ENCODE measurements around the gene SH3BP5. TPM values are rescaled to one million over a fixed set of nuclear protein-coding genes. Genes with fewer than 3 reads are reported as not detected.

Gene SH3BP5
- total and polyA plus RNA-seq, 2 experiments from 2014 or later: 15.9 to 16.3 TPM

- Histone ChIP-seq H2AFZ (no peak overlapping the region), H3K79me2 (peaks cover 22% of the 10 kb centered on the region), H3K9me3 (ENCODE audit: low read depth) (no peaks in the 10 kb centered on the region), H3K4me2 (no peak overlapping the region), H3K27me3 (no peaks in the 10 kb centered on the region), H3K27ac (no peak overlapping the region), H3K9me2 (replicated peaks; ENCODE audit: insufficient read depth) (no peaks in the 10 kb centered on the region), H3K36me3 (replicated peaks; ENCODE audit: insufficient read depth, low read depth) (no peaks in the 10 kb centered on the region), H3K4me3 (no peak overlapping the region), H4K20me1 (ENCODE audit: insufficient read depth, poor library complexity, severe bottlenecking) (no peaks in the 10 kb centered on the region), H3K4me1 (ENCODE audit: insufficient read depth) (no peaks in the 10 kb centered on the region)
- DNase-seq (ENCODE audit: low spot score): no peak
- TF ChIP-seq EZH2 (IDR thresholded peaks at IDR 0.05; ENCODE audit: borderline replicate concordance) (no peak), EZH2phosphoT487 (IDR thresholded peaks at IDR 0.05; ENCODE audit: low read depth, severe bottlenecking, unreplicated experiment) (no peak)
- TF ChIP-seq, protein P1, sequence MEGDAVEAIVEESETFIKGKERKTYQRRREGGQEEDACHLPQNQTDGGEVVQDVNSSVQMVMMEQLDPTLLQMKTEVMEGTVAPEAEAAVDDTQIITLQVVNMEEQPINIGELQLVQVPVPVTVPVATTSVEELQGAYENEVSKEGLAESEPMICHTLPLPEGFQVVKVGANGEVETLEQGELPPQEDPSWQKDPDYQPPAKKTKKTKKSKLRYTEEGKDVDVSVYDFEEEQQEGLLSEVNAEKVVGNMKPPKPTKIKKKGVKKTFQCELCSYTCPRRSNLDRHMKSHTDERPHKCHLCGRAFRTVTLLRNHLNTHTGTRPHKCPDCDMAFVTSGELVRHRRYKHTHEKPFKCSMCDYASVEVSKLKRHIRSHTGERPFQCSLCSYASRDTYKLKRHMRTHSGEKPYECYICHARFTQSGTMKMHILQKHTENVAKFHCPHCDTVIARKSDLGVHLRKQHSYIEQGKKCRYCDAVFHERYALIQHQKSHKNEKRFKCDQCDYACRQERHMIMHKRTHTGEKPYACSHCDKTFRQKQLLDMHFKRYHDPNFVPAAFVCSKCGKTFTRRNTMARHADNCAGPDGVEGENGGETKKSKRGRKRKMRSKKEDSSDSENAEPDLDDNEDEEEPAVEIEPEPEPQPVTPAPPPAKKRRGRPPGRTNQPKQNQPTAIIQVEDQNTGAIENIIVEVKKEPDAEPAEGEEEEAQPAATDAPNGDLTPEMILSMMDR (IDR thresholded peaks at IDR 0.05; ENCODE audit: poor library complexity): no peak
- WGBS (ENCODE audit: low lambda C conversion rate, missing lambda C conversion rate): 78% methylated on average over 11 of the region's 13 CpGs
Observed at GRCh38 chr3:15292765-15293522, 39.4 kb downstream of the SH3BP5 start.

DNA sequence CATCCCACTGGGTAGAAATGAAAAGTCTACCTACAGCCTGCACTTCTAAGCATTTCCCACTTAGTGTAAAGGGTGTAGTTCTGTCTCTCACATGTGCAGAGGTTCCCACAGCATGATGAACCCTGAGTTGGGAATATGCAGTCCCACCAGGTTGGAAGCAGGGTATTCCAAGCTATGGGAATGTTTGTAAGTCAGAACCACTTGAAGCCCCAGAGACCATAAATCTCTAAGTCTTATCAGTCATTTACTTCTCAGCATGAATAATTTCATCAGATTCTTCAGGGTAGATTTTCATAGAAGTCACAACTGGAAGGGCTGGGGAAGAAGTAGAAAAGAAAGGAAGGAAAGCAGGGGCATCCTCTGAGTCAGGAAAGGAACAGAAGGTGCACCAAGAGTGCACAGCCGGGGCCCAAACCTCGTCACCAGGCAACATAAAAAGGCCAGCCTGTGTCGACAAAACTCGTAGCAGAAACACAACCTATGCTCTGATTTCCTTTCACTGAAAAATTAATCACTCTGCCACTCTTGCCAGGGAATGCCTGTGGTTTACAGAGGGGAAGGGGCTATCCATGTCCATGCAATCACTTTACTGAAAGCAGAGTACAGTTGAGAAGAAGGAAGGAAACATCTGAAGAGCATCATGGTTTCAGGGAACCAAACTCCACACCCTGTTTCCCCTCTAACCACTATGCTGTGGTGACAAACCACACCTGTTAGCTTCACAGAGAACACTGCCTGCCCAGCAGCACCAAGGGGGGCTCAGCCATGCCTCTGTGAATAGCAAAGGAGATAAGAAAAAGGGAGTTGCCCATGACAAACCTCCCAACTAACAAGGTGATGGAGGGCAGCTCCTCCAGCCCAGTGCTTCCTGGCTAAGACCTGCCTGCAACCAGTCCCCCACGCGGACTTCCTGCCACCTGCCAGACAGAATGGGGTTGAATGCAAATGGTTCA is 40.5 kb downstream of the SH3BP5 start:
- no peak overlapping the region for H3K27ac ChIP-seq
- WGBS (ENCODE audit: low lambda C conversion rate, missing lambda C conversion rate): 93% methylated on average over 6 of the region's 6 CpGs
- DNase-seq (ENCODE audit: low spot score): no peak

GRCh38 chr3:15290736-15291135 is 41.6 kb downstream of the SH3BP5 start:
- no peaks in the 10 kb centered on the region for H4K20me1 ChIP-seq (ENCODE audit: insufficient read depth, poor library complexity, severe bottlenecking)
- H3K36me3 ChIP-seq (replicated peaks; ENCODE audit: insufficient read depth, low read depth): no peaks in the 10 kb centered on the region
- no peak overlapping the region for H2AFZ ChIP-seq
- TF ChIP-seq EZH2 (IDR thresholded peaks at IDR 0.05; ENCODE audit: borderline replicate concordance) (no peak), EZH2phosphoT487 (IDR thresholded peaks at IDR 0.05; ENCODE audit: low read depth, severe bottlenecking, unreplicated experiment) (no peak)
- TF ChIP-seq, protein P1 (IDR thresholded peaks at IDR 0.05; ENCODE audit: poor library complexity): no peak
- H3K4me1 ChIP-seq (ENCODE audit: insufficient read depth): no peaks in the 10 kb centered on the region
- peaks cover 19% of the 10 kb centered on the region for H3K79me2 ChIP-seq
- WGBS (ENCODE audit: low lambda C conversion rate, missing lambda C conversion rate): 94% methylated on average over 3 of the region's 3 CpGs
- DNase-seq (ENCODE audit: low spot score): no peak
- no peak overlapping the region for H3K27ac ChIP-seq
- H3K27me3 ChIP-seq: no peaks in the 10 kb centered on the region
- no peaks in the 10 kb centered on the region for H3K9me3 ChIP-seq (ENCODE audit: low read depth)
- no peaks in the 10 kb centered on the region for H3K9me2 ChIP-seq (replicated peaks; ENCODE audit: insufficient read depth)
- H3K4me3 ChIP-seq: no peak overlapping the region
- no peak overlapping the region for H3K4me2 ChIP-seq

More for the DNA sequence above, 40.5 kb downstream of the SH3BP5 start:
- Histone ChIP-seq H3K4me2 (no peak overlapping the region), H3K9me2 (replicated peaks; ENCODE audit: insufficient read depth) (no peaks in the 10 kb centered on the region), H3K4me3 (no peak overlapping the region), H3K4me1 (ENCODE audit: insufficient read depth) (no peaks in the 10 kb centered on the region), H3K36me3 (replicated peaks; ENCODE audit: insufficient read depth, low read depth) (no peaks in the 10 kb centered on the region), H3K9me3 (ENCODE audit: low read depth) (no peaks in the 10 kb centered on the region), H2AFZ (no peak overlapping the region), H3K27me3 (no peaks in the 10 kb centered on the region), H3K79me2 (peaks cover 22% of the 10 kb centered on the region), H4K20me1 (ENCODE audit: insufficient read depth, poor library complexity, severe bottlenecking) (no peaks in the 10 kb centered on the region)
- TF ChIP-seq EZH2phosphoT487 (IDR thresholded peaks at IDR 0.05; ENCODE audit: low read depth, severe bottlenecking, unreplicated experiment): no peak
- no peak for TF ChIP-seq EZH2 (IDR thresholded peaks at IDR 0.05; ENCODE audit: borderline replicate concordance)
- TF ChIP-seq, protein P1 (IDR thresholded peaks at IDR 0.05; ENCODE audit: poor library complexity): no peak

Data from hepatocyte (in vitro differentiated cells).